ENCODE measurements around the gene RNLS.

GRCh38 chr10:88299787-88300186 is 283.3 kb downstream of the RNLS start:
- TF ChIP-seq CTCF (IDR thresholded peaks at IDR 0.05) (no peak), POLR2A (IDR thresholded peaks at IDR 0.05) (no peak)
